HEK293 (cell line): ENCODE measurements around the gene SLC25A25.

Source experiments
- CTCF ChIA-PET: fragments of 350-600 bp; formaldehyde crosslinking; extraction: SDS; loops from one replicate; lab custom pipeline; 2021; ENCODE audit warnings: antibody characterized with exemption; lab: Yijun Ruan, JAX
- POLR2A ChIA-PET: fragments of 300-600 bp; formaldehyde crosslinking; extraction: SDS; loops from one replicate; lab custom pipeline; 2020; ENCODE audit warnings: antibody characterized with exemption, inconsistent platforms; lab: Yijun Ruan, JAX
- H3K27ac ChIP-seq: fragments of 200-500 bp; sonication (Bioruptor generic); 2 replicates; pipeline ENCODE4 v1.5.1; 2014; ENCODE audit warnings: low read depth, low read length, control low read depth, inconsistent platforms; ENCODE audit errors: extremely low read depth
- H3K36me3 ChIP-seq, 2 experiments: fragments of 200-500 bp in 1 of 2; sonication (Bioruptor generic) in 1 of 2; 1 replicate in 1 of 2; 2 replicates in 1 of 2; pipeline ENCODE4 v1.5.1; 2014 to 2017; ENCODE audit warnings: inconsistent platforms in 2 of 2, low read length in 2 of 2; ENCODE audit not compliant: control insufficient read depth in 2 of 2, insufficient read depth in 1 of 2
- H3K4me1 ChIP-seq: fragments of 200-500 bp; sonication (Bioruptor generic); 2 replicates; pipeline ENCODE4 v1.5.1; 2014; ENCODE audit warnings: mild to moderate bottlenecking, low read length, inconsistent platforms; ENCODE audit not compliant: control insufficient read depth, insufficient read depth
- H3K4me3 ChIP-seq: 2 replicates; pipeline ENCODE4 v1.5.1; 2011; ENCODE audit warnings: low read depth, mild to moderate bottlenecking, control low read depth, low read length, moderate library complexity
- H3K9me3 ChIP-seq: fragments of 200-500 bp; sonication (Bioruptor generic); 2 replicates; pipeline ENCODE4 v1.5.1; 2014; ENCODE audit warnings: low read depth, low read length, inconsistent platforms; ENCODE audit not compliant: control insufficient read depth, insufficient read depth
- BCL11A ChIP-seq: fragments of 450-650 bp; formaldehyde crosslinking; IDR thresholded peaks from 2 replicates; pipeline ENCODE4 v1.5.1; 2016; ENCODE audit warnings: low read depth, missing biosample characterization, missing genetic modification characterization
- GLIS1 ChIP-seq: fragments of 450-650 bp; formaldehyde crosslinking; IDR thresholded peaks from 2 replicates; pipeline ENCODE4 v1.5.1; 2016; ENCODE audit warnings: missing biosample characterization, missing genetic modification characterization
- GLIS2 ChIP-seq: fragments of 450-650 bp; formaldehyde crosslinking; IDR thresholded peaks from 2 replicates; pipeline ENCODE4 v1.5.1; 2016; ENCODE audit warnings: missing biosample characterization, missing genetic modification characterization
- HOXA7 ChIP-seq: sonication (generic); formaldehyde crosslinking; IDR thresholded peaks from 2 replicates; pipeline ENCODE4 v1.8.1; 2022; ENCODE audit warnings: missing genetic modification reagents, borderline replicate concordance
- KLF17 ChIP-seq: fragments of 450-650 bp; formaldehyde crosslinking; IDR thresholded peaks from 2 replicates; pipeline ENCODE4 v1.5.1; 2016; ENCODE audit warnings: missing biosample characterization, missing genetic modification characterization
- KLF9 ChIP-seq: fragments of 450-650 bp; formaldehyde crosslinking; IDR thresholded peaks from 2 replicates; pipeline ENCODE4 v1.5.1; 2016; ENCODE audit warnings: missing biosample characterization, missing genetic modification characterization, low read depth
- SETDB1 ChIP-seq: IDR thresholded peaks from one replicate; pipeline ENCODE4 v1.6.1; 2017; ENCODE audit warnings: mild to moderate bottlenecking, low read length, moderate library complexity, mixed read lengths; ENCODE audit not compliant: insufficient read length
- SP7 ChIP-seq: fragments of 450-650 bp; formaldehyde crosslinking; IDR thresholded peaks from 2 replicates; pipeline ENCODE4 v1.5.1; 2016; ENCODE audit warnings: missing biosample characterization, missing genetic modification characterization
- ZBTB17 ChIP-seq: fragments of 450-650 bp; formaldehyde crosslinking; IDR thresholded peaks from 2 replicates; pipeline ENCODE4 v1.5.1; 2016; ENCODE audit warnings: missing biosample characterization, missing genetic modification characterization
- ZBTB26 ChIP-seq: fragments of 450-650 bp; formaldehyde crosslinking; optimal IDR thresholded peaks from 2 replicates; pipeline ENCODE3; 2016; ENCODE audit warnings: missing biosample characterization, mild to moderate bottlenecking, missing genetic modification characterization
- ZFHX2 ChIP-seq: fragments of 450-650 bp; formaldehyde crosslinking; conservative IDR thresholded peaks from 2 replicates; pipeline ENCODE4 v1.5.1; 2016; ENCODE audit warnings: missing biosample characterization, missing genetic modification characterization
- ZNF133 ChIP-seq: fragments of 450-650 bp; formaldehyde crosslinking; IDR thresholded peaks from 2 replicates; pipeline ENCODE4 v1.5.1; 2016; ENCODE audit warnings: missing biosample characterization, missing genetic modification characterization
- ZNF155 ChIP-seq: fragments of 450-650 bp; formaldehyde crosslinking; IDR thresholded peaks from 2 replicates; pipeline ENCODE4 v1.5.1; 2016; ENCODE audit warnings: missing biosample characterization, missing genetic modification characterization
- ZNF174 ChIP-seq: fragments of 450-650 bp; formaldehyde crosslinking; IDR thresholded peaks from 2 replicates; pipeline ENCODE4 v1.5.0; 2017; ENCODE audit warnings: missing biosample characterization, mild to moderate bottlenecking, missing genetic modification characterization
- ZNF202 ChIP-seq: fragments of 450-650 bp; formaldehyde crosslinking; IDR thresholded peaks from 2 replicates; pipeline ENCODE4 v1.5.1; 2016; ENCODE audit warnings: missing biosample characterization, missing genetic modification characterization, borderline replicate concordance
- ZNF248 ChIP-seq: fragments of 450-650 bp; formaldehyde crosslinking; IDR thresholded peaks from 2 replicates; pipeline ENCODE4 v1.5.1; 2017; ENCODE audit warnings: missing biosample characterization, missing genetic modification characterization
- ZNF366 ChIP-seq: fragments of 450-650 bp; formaldehyde crosslinking; conservative IDR thresholded peaks from 2 replicates; pipeline ENCODE4 v1.5.1; 2016; ENCODE audit warnings: missing biosample characterization, missing genetic modification characterization
- ZNF404 ChIP-seq: fragments of 450-650 bp; formaldehyde crosslinking; IDR thresholded peaks from 2 replicates; pipeline ENCODE4 v1.5.1; 2017; ENCODE audit warnings: missing biosample characterization, missing genetic modification characterization
- ZNF416 ChIP-seq: fragments of 450-650 bp; formaldehyde crosslinking; IDR thresholded peaks from 2 replicates; pipeline ENCODE4 v1.5.1; 2016; ENCODE audit warnings: missing biosample characterization, missing genetic modification characterization
- ZNF558 ChIP-seq: fragments of 450-650 bp; formaldehyde crosslinking; IDR thresholded peaks from 2 replicates; pipeline ENCODE4 v1.5.1; 2016; ENCODE audit warnings: missing biosample characterization, missing genetic modification characterization
- ZNF610 ChIP-seq: fragments of 450-650 bp; formaldehyde crosslinking; IDR thresholded peaks from 2 replicates; pipeline ENCODE4 v1.5.1; 2016; ENCODE audit warnings: missing biosample characterization, missing genetic modification characterization, borderline replicate concordance
- ZNF660 ChIP-seq: fragments of 450-650 bp; IDR thresholded peaks from 2 replicates; pipeline ENCODE4 v1.5.1; 2018; ENCODE audit warnings: missing biosample characterization, mild to moderate bottlenecking, missing genetic modification characterization
- ZNF677 ChIP-seq: fragments of 450-650 bp; IDR thresholded peaks from 2 replicates; pipeline ENCODE4 v1.5.0; 2018; ENCODE audit warnings: missing biosample characterization, mild to moderate bottlenecking, missing genetic modification characterization, moderate library complexity
- ZNF768 ChIP-seq: fragments of 450-650 bp; formaldehyde crosslinking; IDR thresholded peaks from 2 replicates; pipeline ENCODE4 v1.5.1; 2018; ENCODE audit warnings: missing biosample characterization, mild to moderate bottlenecking, missing genetic modification characterization
- ZNF785 ChIP-seq: fragments of 450-650 bp; formaldehyde crosslinking; IDR thresholded peaks from 2 replicates; pipeline ENCODE4 v1.5.1; 2016; ENCODE audit warnings: missing biosample characterization, missing genetic modification characterization
- ZNF791 ChIP-seq: fragments of 450-650 bp; formaldehyde crosslinking; IDR thresholded peaks from 2 replicates; pipeline ENCODE4 v1.5.1; 2016; ENCODE audit warnings: missing biosample characterization, missing genetic modification characterization
- TF ChIP-seq, protein P1 (sequence below): fragments of 450-650 bp; formaldehyde crosslinking; IDR thresholded peaks from 2 replicates; pipeline ENCODE4 v1.5.1; 2016; ENCODE audit warnings: missing biosample characterization, missing genetic modification characterization
- TF ChIP-seq, protein P2 (sequence below): fragments of 450-650 bp; formaldehyde crosslinking; IDR thresholded peaks from 2 replicates; pipeline ENCODE4 v1.5.1; 2017; ENCODE audit warnings: missing biosample characterization, missing genetic modification characterization

The SLC25A25 gene

GRCh38 chr9:128026773-128027541 is 41.1 kb upstream of the SLC25A25 start:
- POLR2A ChIA-PET = interaction anchor here (0.6 kb wide), 2 partner anchors 9 to 731 kb away, joined by 3 to 4 read pairs; no protein-coding TSS in a partner anchor
- CTCF ChIA-PET = interaction anchor here (0.6 to 3.4 kb wide), 10 partner anchors 7 to 266 kb away, joined by 3 to 28 read pairs (median 4); no protein-coding TSS in a partner anchor
- no peaks in the 10 kb centered on the region for H3K4me1 ChIP-seq
- H3K4me3 ChIP-seq = no peak overlapping the region
- no peaks in the 10 kb centered on the region for H3K36me3 ChIP-seq
- H3K9me3 ChIP-seq = no peaks in the 10 kb centered on the region
- H3K27ac ChIP-seq = no peak overlapping the region
- TF ChIP-seq ZNF660 (no peak), ZNF558 (tag by site-specific recombination) (no peak), ZNF785 (no peak), ZNF133 (tag by site-specific recombination) (no peak), ZNF768 (tag by site-specific recombination) (peak; percentile 36; the same call in 1 of the 2 replicates), GLIS1 (no peak), GLIS2 (tag by site-specific recombination) (no peak), ZFHX2 (tag by site-specific recombination) (0 out of 2 replicates have a peak, but pooled peaks have one; percentile 15)
- TF ChIP-seq, all 188 proteins: peak for 2

- TF ChIP-seq KLF9 (tag by site-specific recombination) = no peak
- no peak for TF ChIP-seq ZNF366 (tag by site-specific recombination)
- TF ChIP-seq SETDB1 = no peak
- TF ChIP-seq, protein P1, sequence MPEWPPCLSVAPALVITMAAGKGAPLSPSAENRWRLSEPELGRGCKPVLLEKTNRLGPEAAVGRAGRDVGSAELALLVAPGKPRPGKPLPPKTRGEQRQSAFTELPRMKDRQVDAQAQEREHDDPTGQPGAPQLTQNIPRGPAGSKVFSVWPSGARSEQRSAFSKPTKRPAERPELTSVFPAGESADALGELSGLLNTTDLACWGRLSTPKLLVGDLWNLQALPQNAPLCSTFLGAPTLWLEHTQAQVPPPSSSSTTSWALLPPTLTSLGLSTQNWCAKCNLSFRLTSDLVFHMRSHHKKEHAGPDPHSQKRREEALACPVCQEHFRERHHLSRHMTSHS (tag by site-specific recombination) = no peak
- no peak for TF ChIP-seq KLF17
- no peak for TF ChIP-seq ZNF677 (tag by site-specific recombination)
- no peak for TF ChIP-seq SP7
- TF ChIP-seq ZNF404 (tag by site-specific recombination) = no peak
- no peak for TF ChIP-seq HOXA7 (CRISPR knock-in tag)
- TF ChIP-seq ZNF174 (tag by site-specific recombination) = no peak
- TF ChIP-seq ZNF248 (tag by site-specific recombination) = no peak
- TF ChIP-seq ZNF791 (tag by site-specific recombination) = no peak
- no peak for TF ChIP-seq ZNF610 (tag by site-specific recombination)
- TF ChIP-seq BCL11A (tag by site-specific recombination) = no peak
- TF ChIP-seq ZBTB17 (tag by site-specific recombination) = no peak
- TF ChIP-seq ZNF202 (tag by site-specific recombination) = no peak
- TF ChIP-seq ZBTB26 (tag by site-specific recombination) = no peak
- TF ChIP-seq, protein P2, sequence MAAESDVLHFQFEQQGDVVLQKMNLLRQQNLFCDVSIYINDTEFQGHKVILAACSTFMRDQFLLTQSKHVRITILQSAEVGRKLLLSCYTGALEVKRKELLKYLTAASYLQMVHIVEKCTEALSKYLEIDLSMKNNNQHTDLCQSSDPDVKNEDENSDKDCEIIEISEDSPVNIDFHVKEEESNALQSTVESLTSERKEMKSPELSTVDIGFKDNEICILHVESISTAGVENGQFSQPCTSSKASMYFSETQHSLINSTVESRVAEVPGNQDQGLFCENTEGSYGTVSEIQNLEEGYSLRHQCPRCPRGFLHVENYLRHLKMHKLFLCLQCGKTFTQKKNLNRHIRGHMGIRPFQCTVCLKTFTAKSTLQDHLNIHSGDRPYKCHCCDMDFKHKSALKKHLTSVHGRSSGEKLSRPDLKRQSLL (tag by site-specific recombination) = no peak
- no peak for TF ChIP-seq ZNF155 (tag by site-specific recombination)
- no peak for TF ChIP-seq ZNF416
- no peaks in the 10 kb centered on the region for H3K9me3 ChIP-seq
- POLR2A ChIA-PET = no interaction called here
- H3K4me1 ChIP-seq = no peaks in the 10 kb centered on the region
- CTCF ChIA-PET = interaction anchor here (0.6 to 2.8 kb wide), 8 partner anchors 27 to 267 kb away, joined by 3 to 14 read pairs (median 4); no protein-coding TSS in a partner anchor
- H3K36me3 ChIP-seq = no peaks in the 10 kb centered on the region
- no peak overlapping the region for H3K4me3 ChIP-seq
- H3K27ac ChIP-seq = no peak overlapping the region
Measured at GRCh38 chr9:128027705-128028104, 40.3 kb upstream of the SLC25A25 start.
